Stimulated activated CD4-positive, alpha-beta T cell treated with anti-CD3 and anti-CD28 coated beads, Interleukin-1b, Interleukin-23, amount 100 ng/mL, for 4 hours (primary cell): ENCODE results near the gene CTNNBL1.
"Not testable (repeated sequence)": the region's sequence is repeated elsewhere in the genome, so short reads cannot be mapped to it uniquely, and the experiment has no call there.

ENCODE experiments used
- DNase-seq, 2 donors: peaks; one replicate each; pipeline ENCODE4 v3.0.0-alpha.2; 2020; ENCODE audit warnings: low read depth in 2 of 2

CTNNBL1 gene

GRCh38 chr20:37693635-37694626 is at the start of gene CTNNBL1:
Gene CTNNBL1 (plus strand): TSS chr20:37694030. CDS start chr20:37694123, 93 bp downstream.
- peak; percentile 94 to 95 for DNase-seq

GRCh38 chr20:37644605-37645004 is 49.2 kb upstream of the CTNNBL1 start:
- DNase-seq, result no peak

- DNase-seq, result no peak
Measured at GRCh38 chr20:37647946-37648345, 45.9 kb upstream of the CTNNBL1 start.

GRCh38 chr20:37649017-37649416 is 44.8 kb upstream of the CTNNBL1 start:
- DNase-seq, result no peak

GRCh38 chr20:37649676-37650370 is 44.0 kb upstream of the CTNNBL1 start:
- DNase-seq, result no peak

- no peak for DNase-seq
Measured at GRCh38 chr20:37650661-37651060, 43.2 kb upstream of the CTNNBL1 start.

- DNase-seq, result peak in 1 of 2 donors; percentile 20
Measured at GRCh38 chr20:37651932-37652331, 41.9 kb upstream of the CTNNBL1 start.

GRCh38 chr20:37656945-37657344 is 36.9 kb upstream of the CTNNBL1 start:
- DNase-seq, result no peak

GRCh38 chr20:37657924-37658804 is 35.7 kb upstream of the CTNNBL1 start:
- DNase-seq, result no peak

- DNase-seq, result no peak
Measured at GRCh38 chr20:37661519-37661918, 32.3 kb upstream of the CTNNBL1 start.

- no peak for DNase-seq
Measured at GRCh38 chr20:37662308-37662707, 31.5 kb upstream of the CTNNBL1 start.

GRCh38 chr20:37664595-37664994 is 29.2 kb upstream of the CTNNBL1 start:
- DNase-seq, result not testable (repeated sequence)

- no peak for DNase-seq
Measured at GRCh38 chr20:37668166-37668565, 25.7 kb upstream of the CTNNBL1 start.

- DNase-seq, result no peak
Measured at GRCh38 chr20:37669062-37669772, 24.6 kb upstream of the CTNNBL1 start.

- DNase-seq, result no peak
Measured at GRCh38 chr20:37669773-37670236, 24.0 kb upstream of the CTNNBL1 start.

GRCh38 chr20:37670351-37670791 is 23.5 kb upstream of the CTNNBL1 start:
- DNase-seq, result no peak

GRCh38 chr20:37672143-37672542 is 21.7 kb upstream of the CTNNBL1 start:
- DNase-seq, result no peak

- DNase-seq, result no peak
Measured at GRCh38 chr20:37673444-37673843, 20.4 kb upstream of the CTNNBL1 start.

- no peak for DNase-seq
Measured at GRCh38 chr20:37676440-37676839, 17.4 kb upstream of the CTNNBL1 start.

- no peak for DNase-seq
Measured at GRCh38 chr20:37677969-37678861, 15.6 kb upstream of the CTNNBL1 start.
